HG03159 (cell line): ENCODE measurements around the gene FAM53A.
"Not testable (repeated sequence)": the region's sequence is repeated elsewhere in the genome, so short reads cannot be mapped to it uniquely, and the experiment has no call there.

Experiments
- ATAC-seq: cut with Tn5 transposase; IDR thresholded peaks from one replicate; pipeline ENCODE4 v1.9.1; 2021; ENCODE audit warnings: mild to moderate bottlenecking, moderate library complexity; ENCODE audit not compliant: unreplicated experiment

FAM53A gene

GRCh38 chr4:1686440-1687036, 2.4 kb upstream of the FAM53A start:
- ATAC-seq = no peak

- no peak for ATAC-seq
Measured at GRCh38 chr4:1685235-1686150, 1.4 kb upstream of the FAM53A start.

GRCh38 chr4:1684506-1685234, 557 bp upstream of the FAM53A start:
- ATAC-seq = no peak

GRCh38 chr4:1683261-1683735, 815 bp downstream of the FAM53A start:
- ATAC-seq = no peak

GRCh38 chr4:1682860-1683259, 1.3 kb downstream of the FAM53A start:
- no peak for ATAC-seq

- no peak for ATAC-seq
Measured at GRCh38 chr4:1678244-1678643, 5.9 kb downstream of the FAM53A start.

- ATAC-seq = no peak
Measured at GRCh38 chr4:1676605-1677525, 7.2 kb downstream of the FAM53A start.

GRCh38 chr4:1675802-1676137, 8.3 kb downstream of the FAM53A start:
- ATAC-seq = no peak

GRCh38 chr4:1675136-1675801, 8.8 kb downstream of the FAM53A start:
- no peak for ATAC-seq

GRCh38 chr4:1674682-1675081, 9.4 kb downstream of the FAM53A start:
- no peak for ATAC-seq

GRCh38 chr4:1673671-1674070, 10.4 kb downstream of the FAM53A start:
- ATAC-seq = no peak

GRCh38 chr4:1671011-1671410, 13.1 kb downstream of the FAM53A start:
- ATAC-seq = not testable (repeated sequence)

- ATAC-seq = no peak
Measured at GRCh38 chr4:1670279-1670678, 13.8 kb downstream of the FAM53A start.

GRCh38 chr4:1669850-1670249, 14.3 kb downstream of the FAM53A start:
- no peak for ATAC-seq

GRCh38 chr4:1669270-1669669, 14.8 kb downstream of the FAM53A start:
- ATAC-seq = no peak

GRCh38 chr4:1668488-1668840, 15.6 kb downstream of the FAM53A start:
- no peak for ATAC-seq

GRCh38 chr4:1667273-1667672, 16.8 kb downstream of the FAM53A start:
- no peak for ATAC-seq

GRCh38 chr4:1666391-1666790, 17.7 kb downstream of the FAM53A start:
- ATAC-seq = no peak

GRCh38 chr4:1664141-1664540, 20.0 kb downstream of the FAM53A start:
- no peak for ATAC-seq

- no peak for ATAC-seq
Measured at GRCh38 chr4:1663549-1663948, 20.6 kb downstream of the FAM53A start.
